ENCODE results near the gene AIRE. TPM values are rescaled to one million over a fixed set of nuclear protein-coding genes. Genes with fewer than 3 reads are reported as not detected.

The AIRE gene
- total and polyA plus RNA-seq, 2 of the 13 experiments (the other 11 are each of a cell fraction or from before 2014, with no cell fraction given), result not detected

DNA sequence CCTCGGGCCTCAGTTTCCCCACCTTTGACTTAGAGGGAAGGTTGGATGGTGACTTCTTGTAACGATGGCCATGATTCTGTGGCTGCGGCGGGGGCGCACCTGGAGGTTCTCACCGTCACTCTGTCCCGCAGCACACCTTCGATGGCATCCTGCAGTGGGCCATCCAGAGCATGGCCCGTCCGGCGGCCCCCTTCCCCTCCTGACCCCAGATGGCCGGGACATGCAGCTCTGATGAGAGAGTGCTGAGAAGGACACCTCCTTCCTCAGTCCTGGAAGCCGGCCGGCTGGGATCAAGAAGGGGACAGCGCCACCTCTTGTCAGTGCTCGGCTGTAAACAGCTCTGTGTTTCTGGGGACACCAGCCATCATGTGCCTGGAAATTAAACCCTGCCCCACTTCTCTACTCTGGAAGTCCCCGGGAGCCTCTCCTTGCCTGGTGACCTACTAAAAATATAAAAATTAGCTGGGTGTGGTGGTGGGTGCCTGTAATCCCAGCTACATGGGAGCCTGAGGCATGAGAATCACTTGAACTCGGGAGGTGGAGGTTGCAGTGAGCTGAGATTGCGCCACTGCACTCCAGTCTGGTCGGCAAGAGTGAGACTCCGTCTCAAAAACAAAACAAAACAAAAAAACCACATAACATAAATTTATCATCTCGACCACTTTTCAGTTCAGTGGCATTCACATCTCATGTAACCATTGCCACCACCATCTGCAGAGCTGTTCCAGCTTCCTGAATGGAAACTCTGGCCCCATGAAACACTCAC is 12.0 kb downstream of the AIRE start (continued):
- TF ChIP-seq ZNF709 (CRISPR knock-in tag; IDR thresholded peaks at IDR 0.05) (no peak), NFIC (IDR thresholded peaks at IDR 0.05; ENCODE audit: low read length) (no peak), FOXK1 (CRISPR knock-in tag; IDR thresholded peaks at IDR 0.05; ENCODE audit: borderline replicate concordance, low read depth) (peak; percentile 68; the same call in 1 of the 2 replicates), AHR (CRISPR knock-in tag; IDR thresholded peaks at IDR 0.05) (0 out of 2 replicates have a peak, but pooled peaks have one; percentile 41), RARA (CRISPR knock-in tag; IDR thresholded peaks at IDR 0.05) (peak; percentile 16; the same call in 1 of the 2 replicates), RORA (CRISPR knock-in tag; IDR thresholded peaks at IDR 0.05) (no peak), SP2 (CRISPR knock-in tag; IDR thresholded peaks at IDR 0.05) (no peak), GFI1 (CRISPR knock-in tag; IDR thresholded peaks at IDR 0.05; ENCODE audit: borderline replicate concordance) (no peak), TARDBP (CRISPR knock-in tag; IDR thresholded peaks at IDR 0.05) (no peak), ESRRA (CRISPR knock-in tag; IDR thresholded peaks at IDR 0.05; ENCODE audit: low read depth) (no peak), BHLHE40 (IDR thresholded peaks at IDR 0.05; ENCODE audit: low read length) (peak; percentile 34; the same call in 1 of the 2 replicates), IRX3 (CRISPR knock-in tag; IDR thresholded peaks at IDR 0.05; ENCODE audit: borderline replicate concordance, low read depth) (no peak), ZBTB1 (CRISPR knock-in tag; IDR thresholded peaks at IDR 0.05; ENCODE audit: borderline replicate concordance) (no peak), ZZZ3 (CRISPR knock-in tag; IDR thresholded peaks at IDR 0.05; ENCODE audit: borderline replicate concordance) (no peak), KMT2B (CRISPR knock-in tag; IDR thresholded peaks at IDR 0.05) (no peak), ELF1 (CRISPR knock-in tag; IDR thresholded peaks at IDR 0.05) (no peak), DNMT3B (CRISPR knock-in tag; conservative IDR thresholded peaks at IDR 0.05) (no peak), ARNT2 (CRISPR knock-in tag; IDR thresholded peaks at IDR 0.05; ENCODE audit: low read depth) (no peak), MTA1 (CRISPR knock-in tag; IDR thresholded peaks at IDR 0.05; ENCODE audit: borderline replicate concordance) (no peak), ZSCAN20 (CRISPR knock-in tag; IDR thresholded peaks at IDR 0.05; ENCODE audit: borderline replicate concordance) (no peak)
- TF ChIP-seq, protein P1, sequence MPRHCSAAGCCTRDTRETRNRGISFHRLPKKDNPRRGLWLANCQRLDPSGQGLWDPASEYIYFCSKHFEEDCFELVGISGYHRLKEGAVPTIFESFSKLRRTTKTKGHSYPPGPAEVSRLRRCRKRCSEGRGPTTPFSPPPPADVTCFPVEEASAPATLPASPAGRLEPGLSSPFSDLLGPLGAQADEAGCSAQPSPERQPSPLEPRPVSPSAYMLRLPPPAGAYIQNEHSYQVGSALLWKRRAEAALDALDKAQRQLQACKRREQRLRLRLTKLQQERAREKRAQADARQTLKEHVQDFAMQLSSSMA (CRISPR knock-in tag; IDR thresholded peaks at IDR 0.05), result no peak
- TF ChIP-seq, protein P2, sequence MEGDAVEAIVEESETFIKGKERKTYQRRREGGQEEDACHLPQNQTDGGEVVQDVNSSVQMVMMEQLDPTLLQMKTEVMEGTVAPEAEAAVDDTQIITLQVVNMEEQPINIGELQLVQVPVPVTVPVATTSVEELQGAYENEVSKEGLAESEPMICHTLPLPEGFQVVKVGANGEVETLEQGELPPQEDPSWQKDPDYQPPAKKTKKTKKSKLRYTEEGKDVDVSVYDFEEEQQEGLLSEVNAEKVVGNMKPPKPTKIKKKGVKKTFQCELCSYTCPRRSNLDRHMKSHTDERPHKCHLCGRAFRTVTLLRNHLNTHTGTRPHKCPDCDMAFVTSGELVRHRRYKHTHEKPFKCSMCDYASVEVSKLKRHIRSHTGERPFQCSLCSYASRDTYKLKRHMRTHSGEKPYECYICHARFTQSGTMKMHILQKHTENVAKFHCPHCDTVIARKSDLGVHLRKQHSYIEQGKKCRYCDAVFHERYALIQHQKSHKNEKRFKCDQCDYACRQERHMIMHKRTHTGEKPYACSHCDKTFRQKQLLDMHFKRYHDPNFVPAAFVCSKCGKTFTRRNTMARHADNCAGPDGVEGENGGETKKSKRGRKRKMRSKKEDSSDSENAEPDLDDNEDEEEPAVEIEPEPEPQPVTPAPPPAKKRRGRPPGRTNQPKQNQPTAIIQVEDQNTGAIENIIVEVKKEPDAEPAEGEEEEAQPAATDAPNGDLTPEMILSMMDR (CRISPR knock-in tag; IDR thresholded peaks at IDR 0.05), result peak; percentile 93
- TF ChIP-seq, protein P3, sequence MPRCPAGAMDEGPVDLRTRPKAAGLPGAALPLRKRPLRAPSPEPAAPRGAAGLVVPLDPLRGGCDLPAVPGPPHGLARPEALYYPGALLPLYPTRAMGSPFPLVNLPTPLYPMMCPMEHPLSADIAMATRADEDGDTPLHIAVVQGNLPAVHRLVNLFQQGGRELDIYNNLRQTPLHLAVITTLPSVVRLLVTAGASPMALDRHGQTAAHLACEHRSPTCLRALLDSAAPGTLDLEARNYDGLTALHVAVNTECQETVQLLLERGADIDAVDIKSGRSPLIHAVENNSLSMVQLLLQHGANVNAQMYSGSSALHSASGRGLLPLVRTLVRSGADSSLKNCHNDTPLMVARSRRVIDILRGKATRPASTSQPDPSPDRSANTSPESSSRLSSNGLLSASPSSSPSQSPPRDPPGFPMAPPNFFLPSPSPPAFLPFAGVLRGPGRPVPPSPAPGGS (CRISPR knock-in tag; IDR thresholded peaks at IDR 0.05), result no peak
- TF ChIP-seq, protein P4, sequence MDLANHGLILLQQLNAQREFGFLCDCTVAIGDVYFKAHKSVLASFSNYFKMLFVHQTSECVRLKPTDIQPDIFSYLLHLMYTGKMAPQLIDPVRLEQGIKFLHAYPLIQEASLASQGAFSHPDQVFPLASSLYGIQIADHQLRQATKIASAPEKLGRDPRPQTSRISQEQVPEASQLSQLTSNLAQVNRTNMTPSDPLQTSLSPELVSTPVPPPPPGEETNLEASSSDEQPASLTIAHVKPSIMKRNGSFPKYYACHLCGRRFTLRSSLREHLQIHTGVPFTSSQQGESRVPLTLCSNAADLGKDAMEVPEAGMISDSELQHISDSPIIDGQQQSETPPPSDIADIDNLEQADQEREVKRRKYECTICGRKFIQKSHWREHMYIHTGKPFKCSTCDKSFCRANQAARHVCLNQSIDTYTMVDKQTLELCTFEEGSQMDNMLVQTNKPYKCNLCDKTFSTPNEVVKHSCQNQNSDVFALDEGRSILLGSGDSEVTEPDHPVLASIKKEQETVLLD (CRISPR knock-in tag; IDR thresholded peaks at IDR 0.05; ENCODE audit: low read depth), result no peak
- TF ChIP-seq, protein P5, sequence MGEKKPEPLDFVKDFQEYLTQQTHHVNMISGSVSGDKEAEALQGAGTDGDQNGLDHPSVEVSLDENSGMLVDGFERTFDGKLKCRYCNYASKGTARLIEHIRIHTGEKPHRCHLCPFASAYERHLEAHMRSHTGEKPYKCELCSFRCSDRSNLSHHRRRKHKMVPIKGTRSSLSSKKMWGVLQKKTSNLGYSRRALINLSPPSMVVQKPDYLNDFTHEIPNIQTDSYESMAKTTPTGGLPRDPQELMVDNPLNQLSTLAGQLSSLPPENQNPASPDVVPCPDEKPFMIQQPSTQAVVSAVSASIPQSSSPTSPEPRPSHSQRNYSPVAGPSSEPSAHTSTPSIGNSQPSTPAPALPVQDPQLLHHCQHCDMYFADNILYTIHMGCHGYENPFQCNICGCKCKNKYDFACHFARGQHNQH (CRISPR knock-in tag; IDR thresholded peaks at IDR 0.05), result no peak

Measured in HepG2 (cell line).